ENCODE measurements around the gene KIFC3.
"Not testable (repeated sequence)": the region's sequence is repeated elsewhere in the genome, so short reads cannot be mapped to it uniquely, and the experiment has no call there.

The KIFC3 gene

GRCh38 chr16:57720142-57720575 lies 82.1 kb downstream of the KIFC3 start:
- peak; percentile 15 for DNase-seq

DNA sequence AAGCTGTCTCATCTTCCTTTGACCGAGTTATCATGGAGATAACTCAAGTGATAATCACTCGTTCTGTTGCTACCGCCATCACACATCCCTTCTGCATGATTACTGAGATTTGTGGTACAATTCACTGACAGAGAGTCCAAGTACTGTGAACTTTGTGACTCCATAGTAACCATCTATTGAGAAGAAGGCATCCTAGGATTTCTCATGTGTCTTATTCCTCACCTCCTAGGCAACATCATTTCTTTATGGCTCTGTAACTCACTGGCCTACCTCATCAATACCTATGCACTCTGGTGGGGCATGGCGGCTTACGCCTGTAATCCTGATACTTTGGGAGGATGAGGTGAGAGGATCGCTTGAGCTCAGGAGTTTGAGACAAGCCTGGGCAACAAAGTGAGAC lies 88.2 kb downstream of the KIFC3 start:
- no peak for DNase-seq

- DNase-seq, result no peak
Observed at GRCh38 chr16:57713596-57713995, 88.7 kb downstream of the KIFC3 start.

GRCh38 chr16:57712569-57712968 lies 89.7 kb downstream of the KIFC3 start:
- DNase-seq, result not testable (repeated sequence)

DNA sequence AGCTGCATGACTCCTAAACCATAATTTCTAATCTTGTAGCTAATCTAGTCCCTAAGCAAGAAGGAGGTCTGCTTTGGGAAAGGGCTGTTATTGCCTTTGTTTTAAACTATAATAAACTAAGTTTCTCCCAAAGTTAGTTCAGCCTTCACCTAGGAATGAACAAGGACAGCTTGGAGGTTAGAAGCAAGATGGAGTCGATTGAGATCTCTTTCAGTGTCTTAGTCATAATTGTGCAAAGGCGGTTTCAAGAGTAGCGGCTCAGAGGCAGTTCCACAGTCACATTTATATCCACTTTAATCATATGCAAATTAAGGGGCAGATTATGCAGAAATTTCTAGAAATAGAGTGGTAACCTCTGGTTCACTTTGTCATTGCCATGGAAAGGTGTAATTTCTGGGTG lies 90.3 kb downstream of the KIFC3 start:
- DNase-seq, result no peak

GRCh38 chr16:57711346-57711745 lies 90.9 kb downstream of the KIFC3 start:
- no peak for DNase-seq

GRCh38 chr16:57709663-57710062 lies 92.6 kb downstream of the KIFC3 start:
- DNase-seq, result no peak
